B cell (primary cell): ENCODE results near the gene TXNDC17. TPM values are rescaled to one million over a fixed set of nuclear protein-coding genes. Genes with fewer than 3 reads are reported as not detected.

ENCODE experiments used
- ATAC-seq: fragments of 200-7000 bp; cut with Tn5 transposase; one replicate; pipeline ENCODE4 v1.10.0; 2021; ENCODE audit warnings: low read depth, mild to moderate bottlenecking, moderate number of reproducible peaks, moderate library complexity
- CTCF ChIA-PET: fragments of 350-600 bp; sonication (Branson Sonifier 250); formaldehyde crosslinking; loops from one replicate; lab custom pipeline; 2021; ENCODE audit warnings: antibody characterized with exemption, inconsistent platforms; lab: Charles Lee
- POLR2A ChIA-PET: fragments of 350-600 bp; sonication (Branson Sonifier 250); formaldehyde crosslinking; loops from one replicate; lab custom pipeline; 2021; ENCODE audit warnings: antibody characterized with exemption; lab: Charles Lee
- DNase-seq: peaks from one replicate; pipeline ENCODE4 v3.0.0; 2013
- H2AFZ ChIP-seq: 2 replicates; pipeline ENCODE4 v1.6.1; 2012; ENCODE audit warnings: mild to moderate bottlenecking, low read depth, low read length; ENCODE audit not compliant: insufficient read depth, poor library complexity, severe bottlenecking
- H3K27ac ChIP-seq, 2 donors: 1 replicate in 1 of 2; 2 replicates in 1 of 2; pipeline ENCODE4 v1.5.1; 2012 to 2013; ENCODE audit warnings: low read length in 2 of 2, mild to moderate bottlenecking in 2 of 2, moderate library complexity in 1 of 2
- H3K27me3 ChIP-seq, 4 experiments: fragments of 200-600 bp in 1 of 4; sonication (generic) in 1 of 4; replicated peaks in 1 of 4; 1 replicate in 2 of 4; 2 replicates in 2 of 4; pipeline versions ENCODE4 v1.6.1 to v1.7.0; 2013 to 2016; ENCODE audit warnings: low read length in 3 of 4, mild to moderate bottlenecking in 2 of 4, mixed read lengths in 1 of 4, moderate library complexity in 1 of 4; ENCODE audit not compliant: insufficient read depth in 4 of 4, control insufficient read depth in 3 of 4; ENCODE audit errors: control extremely low read depth in 1 of 4
- H3K36me3 ChIP-seq, 2 experiments: replicated peaks in 1 of 2; 1 replicate in 1 of 2; 2 replicates in 1 of 2; pipeline versions ENCODE4 v1.6.1 to v1.7.1; 2013; ENCODE audit warnings: low read length in 1 of 2; ENCODE audit not compliant: insufficient read depth in 2 of 2, control insufficient read depth in 1 of 2; ENCODE audit errors: control extremely low read depth in 1 of 2, extremely low read depth in 1 of 2
- H3K4me1 ChIP-seq, 2 donors: fragments of 200-600 bp in 1 of 2; sonication (generic) in 1 of 2; 1 replicate in 1 of 2; 2 replicates in 1 of 2; pipeline versions ENCODE4 v1.5.1 to v1.6.1; 2013 to 2017; ENCODE audit warnings: low read length in 2 of 2; ENCODE audit not compliant: control insufficient read depth in 2 of 2, insufficient read depth in 2 of 2
- H3K4me2 ChIP-seq: replicated peaks from 2 replicates; pipeline ENCODE3; 2012; ENCODE audit warnings: mild to moderate bottlenecking, low read depth, low read length; ENCODE audit not compliant: poor library complexity, severe bottlenecking
- H3K4me3 ChIP-seq, 5 experiments: fragments of 200-600 bp in 1 of 5; sonication (generic) in 1 of 5; 1 replicate in 3 of 5; 2 replicates in 2 of 5; pipeline versions ENCODE4 v1.5.1 to v1.7.0; 2011 to 2016; ENCODE audit warnings: low read length in 4 of 5, mild to moderate bottlenecking in 4 of 5, low read depth in 2 of 5, control low read depth in 1 of 5, moderate library complexity in 1 of 5; ENCODE audit not compliant: insufficient read depth in 1 of 5; ENCODE audit errors: control extremely low read depth in 1 of 5, extremely low read depth in 1 of 5
- H3K79me2 ChIP-seq: fragments of 200-600 bp; sonication (generic); one replicate; pipeline ENCODE4 v1.6.0; 2016; ENCODE audit warnings: low read length; ENCODE audit not compliant: control insufficient read depth, insufficient read depth
- H3K9ac ChIP-seq: fragments of 200-600 bp; sonication (generic); 2 replicates; pipeline ENCODE4 v1.6.1; 2017; ENCODE audit warnings: mild to moderate bottlenecking, low read length, moderate library complexity
- H3K9me3 ChIP-seq, 3 donors: one replicate each; pipeline versions ENCODE4 v1.6.1 to v1.7.1; 2013; ENCODE audit warnings: low read length in 2 of 3; ENCODE audit not compliant: control insufficient read depth in 2 of 3, insufficient read depth in 1 of 3; ENCODE audit errors: control extremely low read depth in 1 of 3
- H4K20me1 ChIP-seq: 2 replicates; pipeline ENCODE4 v1.6.0; 2012; ENCODE audit warnings: mild to moderate bottlenecking, low read length; ENCODE audit not compliant: insufficient read depth, control insufficient read depth, poor library complexity, severe bottlenecking
- H3K27ac Mint-ChIP-seq: one replicate; pipeline ENCODE4 v1.8.0; 2021; ENCODE audit warnings: mixed read lengths
- H3K27me3 Mint-ChIP-seq: one replicate; pipeline ENCODE4 v1.8.0; 2021; ENCODE audit warnings: mixed read lengths
- H3K4me1 Mint-ChIP-seq: one replicate; pipeline ENCODE4 v1.8.0; 2021; ENCODE audit warnings: mixed read lengths
- H3K4me3 Mint-ChIP-seq: one replicate; pipeline ENCODE4 v1.8.0; 2021; ENCODE audit warnings: mixed read lengths
- H3K9me3 Mint-ChIP-seq: one replicate; pipeline ENCODE4 v1.8.0; 2022; ENCODE audit warnings: mixed read lengths; ENCODE audit not compliant: insufficient read depth
- CTCF ChIP-seq: fragments of 200-600 bp; IDR thresholded peaks from one replicate; pipeline ENCODE4 v1.8.0; 2022; ENCODE audit warnings: antibody characterized with exemption, mild to moderate bottlenecking
- EZH2 ChIP-seq: IDR thresholded peaks from 2 replicates; pipeline ENCODE4 v1.6.1; 2012; ENCODE audit warnings: borderline replicate concordance, low read depth, mild to moderate bottlenecking, moderate library complexity, low read length; ENCODE audit not compliant: insufficient read depth, poor library complexity, severe bottlenecking
- WGBS: methylation state at CpG from one replicate; pipeline ENCODE4 v1.1.5; 2013; ENCODE audit warnings: missing lambda C conversion rate; ENCODE audit not compliant: insufficient coverage; 5-methylcytosine and 5-hydroxymethylcytosine counted together
- intact Hi-C: fragments of 100-400 bp; cut with micrococcal nuclease; formaldehyde crosslinking; loops from one replicate; pipeline ENCODE4 v1.10.0; 2022
- polyA plus RNA-seq: library from polyadenylated mRNA; depleted of rRNA; stranded (reverse); fragments of >200 nt; gene quantifications from 2 replicates; pipeline ENCODE4 v1.2.3, GENCODE V29; 2012
- total RNA-seq, 2 donors: library from RNA; stranded (reverse); fragments of 120-200 nt in 1 of 2; gene quantifications; 1 replicate in 1 of 2; 2 replicates in 1 of 2; pipeline versions ENCODE4 v1.2.3 to v1.2.4, GENCODE V29; 2013 to 2022

Gene TXNDC17
- total and polyA plus RNA-seq, 2 donors (not counting 1 experiment from before 2014, with no cell fraction given) = 19.5 to 33.7 TPM

- no peaks in the 10 kb centered on the region for H3K27me3 ChIP-seq
- peaks cover 19% of the 10 kb centered on the region for H3K79me2 ChIP-seq
- H3K9ac ChIP-seq = no peak overlapping the region
- no peak overlapping the region for H3K4me3 Mint-ChIP-seq
- ChIA-PET POLR2A (no interaction called here), CTCF (interaction anchor here (1.0 kb wide), 1 partner anchor 10 kb away, joined by 3 read pairs; no protein-coding TSS in a partner anchor)
- peaks cover 10% of the 10 kb centered on the region for H3K4me1 Mint-ChIP-seq
- H3K9me3 Mint-ChIP-seq = no peaks in the 10 kb centered on the region
- ATAC-seq (no peak), DNase-seq (no peak)
- no peaks in the 10 kb centered on the region for H3K9me3 ChIP-seq
- TF ChIP-seq EZH2 (no peak), CTCF (no peak)
- no peaks in the 10 kb centered on the region for H3K27me3 Mint-ChIP-seq
- H3K4me2 ChIP-seq = no peak overlapping the region
- intact Hi-C loops = no loop called here
- no peak overlapping the region for H2AFZ ChIP-seq
- H3K27ac ChIP-seq = no peak overlapping the region
- peaks cover 19% of the 10 kb centered on the region for H4K20me1 ChIP-seq
- H3K4me1 ChIP-seq = peaks cover 0 to 5% of the 10 kb centered on the region in 2 donors
- 93% methylated on average over 7 of the region's 7 CpGs for WGBS
- no peak overlapping the region for H3K27ac Mint-ChIP-seq
- peaks cover 0 to 11% of the 10 kb centered on the region in 2 experiments for H3K36me3 ChIP-seq
- no peak overlapping the region for H3K4me3 ChIP-seq
Observed at GRCh38 chr17:6671431-6671830, 30.6 kb downstream of the TXNDC17 start.

GRCh38 chr17:6674586-6674985 is 33.7 kb downstream of the TXNDC17 start:
- Histone ChIP-seq H3K27ac (no peak overlapping the region), H3K79me2 (peaks cover 9% of the 10 kb centered on the region), H3K4me2 (no peak overlapping the region), H3K27me3 (peaks cover 0 to 19% (median 6%) of the 10 kb centered on the region in 4 experiments), H3K4me1 (peaks cover 0 to 3% of the 10 kb centered on the region in 2 donors), H3K9ac (no peak overlapping the region), H3K36me3 (peaks cover 0 to 3% of the 10 kb centered on the region in 2 experiments), H4K20me1 (peaks cover 9% of the 10 kb centered on the region), H2AFZ (no peak overlapping the region), H3K4me3 (no peak overlapping the region), H3K9me3 (no peaks in the 10 kb centered on the region)
- Mint-ChIP-seq H3K27me3 (peaks cover 7% of the 10 kb centered on the region), H3K4me1 (no peaks in the 10 kb centered on the region), H3K27ac (no peak overlapping the region), H3K9me3 (no peaks in the 10 kb centered on the region), H3K4me3 (no peak overlapping the region)
- TF ChIP-seq CTCF = no peak
- TF ChIP-seq EZH2 = no peak
- DNase-seq (no peak), ATAC-seq (no peak)
- POLR2A ChIA-PET = no interaction called here
- CTCF ChIA-PET = no interaction called here
- intact Hi-C loops = no loop called here
- WGBS = 98% methylated on average over 13 of the region's 13 CpGs
